Measurements from ENCODE around the gene PNMA6F. TPM values are rescaled to one million over a fixed set of nuclear protein-coding genes. Genes with fewer than 3 reads are reported as not detected.
"Not testable (repeated sequence)": the region's sequence is repeated elsewhere in the genome, so short reads cannot be mapped to it uniquely, and the experiment has no call there.

PNMA6F gene
- total and polyA plus RNA-seq, 2 of the 8 experiments (the other 6 are each of a cell fraction or from before 2014, with no cell fraction given): 0.12 to 0.22 TPM

GRCh38 chrX:153276049-153276448, 45.5 kb downstream of the PNMA6F start:
- CTCF ChIA-PET (ENCODE audit: partially characterized antibody); H3K18ac ChIP-seq (ENCODE audit: extremely low read depth, low read length); H3K27me3 ChIP-seq (replicated peaks in 1 of 4; ENCODE audit: control insufficient read depth in 3 of 4, extremely low read depth in 1 of 4, insufficient read depth in 3 of 4, low read length in 3 of 4); H2BK20ac ChIP-seq (ENCODE audit: low read length); H2BK12ac ChIP-seq (ENCODE audit: low read depth, low read length); H4K20me1 ChIP-seq (replicated peaks in 1 of 2; ENCODE audit: control insufficient read depth in 1 of 2, insufficient read depth in 2 of 2, low read length in 2 of 2); FAIRE-seq; H3K23ac ChIP-seq (ENCODE audit: insufficient read length); H3K9ac ChIP-seq (replicated peaks in 1 of 4; ENCODE audit: extremely low read depth in 1 of 4, low read depth in 3 of 4, low read length in 3 of 4); H3K79me2 ChIP-seq (ENCODE audit: control insufficient read depth in 1 of 2, insufficient read depth in 2 of 2, low read length in 2 of 2); H3K14ac ChIP-seq (ENCODE audit: insufficient read length); H3K23me2 ChIP-seq (ENCODE audit: low read depth, low read length); H3K4me3 ChIP-seq (ENCODE audit: extremely low read depth in 1 of 4, insufficient read depth in 2 of 4, low read depth in 3 of 4, low read length in 4 of 4); H2BK5ac ChIP-seq (ENCODE audit: low read depth, low read length); H2BK15ac ChIP-seq (ENCODE audit: low read length); H4K5ac ChIP-seq (ENCODE audit: insufficient read length, low read depth, low read length); H3K9me3 ChIP-seq (ENCODE audit: insufficient read depth in 2 of 2, low read depth in 1 of 2, low read length in 1 of 2); POLR2A ChIA-PET (ENCODE audit: partially characterized antibody); H2AK5ac ChIP-seq (ENCODE audit: low read depth, low read length); H3K56ac ChIP-seq (replicated peaks; ENCODE audit: insufficient read length, low read depth, low read length); DNase-seq (ENCODE audit: low read depth in 1 of 2, low spot score in 2 of 2); H3K4me2 ChIP-seq (ENCODE audit: insufficient read depth in 1 of 2, low read depth in 2 of 2, low read length in 2 of 2); H3K4me1 ChIP-seq (replicated peaks in 1 of 4; ENCODE audit: control insufficient read depth in 3 of 4, insufficient read depth in 4 of 4, low read length in 3 of 4); H3K27ac ChIP-seq (ENCODE audit: low read depth, low read length); H3K4ac ChIP-seq (replicated peaks; ENCODE audit: insufficient read length, low read depth, low read length); H3K79me1 ChIP-seq (ENCODE audit: low read depth, low read length); H2BK120ac ChIP-seq (replicated peaks; ENCODE audit: low read depth, low read length); H3K36me3 ChIP-seq (ENCODE audit: control insufficient read depth in 2 of 4, insufficient read depth in 4 of 4, low read length in 3 of 4); H4K8ac ChIP-seq (ENCODE audit: extremely low read depth, insufficient read depth, low read length); H4K91ac ChIP-seq (replicated peaks; ENCODE audit: insufficient read length, low read length); H2AFZ ChIP-seq (ENCODE audit: low read length): not testable (repeated sequence)
- 100% methylated on average over 5 of the region's 14 CpGs; no CpG with 5 or more reads in 1 of the 2 experiments for WGBS, 2 experiments (ENCODE audit: extremely low coverage in 1 of 2, insufficient coverage in 1 of 2, insufficient read length in 1 of 2, insufficient replicate concordance in 2 of 2, low coverage in 1 of 2, low lambda C conversion rate in 2 of 2, missing lambda C conversion rate in 1 of 2)

- CTCF ChIA-PET (ENCODE audit: partially characterized antibody); H3K79me1 ChIP-seq (ENCODE audit: low read depth, low read length); H3K4me1 ChIP-seq (replicated peaks in 1 of 4; ENCODE audit: control insufficient read depth in 3 of 4, insufficient read depth in 4 of 4, low read length in 3 of 4); H2BK12ac ChIP-seq (ENCODE audit: low read depth, low read length); H3K4me2 ChIP-seq (ENCODE audit: insufficient read depth in 1 of 2, low read depth in 2 of 2, low read length in 2 of 2); H4K91ac ChIP-seq (replicated peaks; ENCODE audit: insufficient read length, low read length); H2BK5ac ChIP-seq (ENCODE audit: low read depth, low read length); H3K27ac ChIP-seq (ENCODE audit: low read depth, low read length); H3K56ac ChIP-seq (replicated peaks; ENCODE audit: insufficient read length, low read depth, low read length); H3K23ac ChIP-seq (ENCODE audit: insufficient read length); H3K4ac ChIP-seq (replicated peaks; ENCODE audit: insufficient read length, low read depth, low read length); H2AK5ac ChIP-seq (ENCODE audit: low read depth, low read length); H2BK20ac ChIP-seq (ENCODE audit: low read length); H2BK15ac ChIP-seq (ENCODE audit: low read length); FAIRE-seq; H3K9ac ChIP-seq (replicated peaks in 1 of 4; ENCODE audit: extremely low read depth in 1 of 4, low read depth in 3 of 4, low read length in 3 of 4); H4K5ac ChIP-seq (ENCODE audit: insufficient read length, low read depth, low read length); H2AFZ ChIP-seq (ENCODE audit: low read length); H3K23me2 ChIP-seq (ENCODE audit: low read depth, low read length); H3K18ac ChIP-seq (ENCODE audit: extremely low read depth, low read length); H3K27me3 ChIP-seq (replicated peaks in 1 of 4; ENCODE audit: control insufficient read depth in 3 of 4, extremely low read depth in 1 of 4, insufficient read depth in 3 of 4, low read length in 3 of 4); H4K20me1 ChIP-seq (replicated peaks in 1 of 2; ENCODE audit: control insufficient read depth in 1 of 2, insufficient read depth in 2 of 2, low read length in 2 of 2); H2BK120ac ChIP-seq (replicated peaks; ENCODE audit: low read depth, low read length); H3K9me3 ChIP-seq (ENCODE audit: insufficient read depth in 2 of 2, low read depth in 1 of 2, low read length in 1 of 2); H3K4me3 ChIP-seq (ENCODE audit: extremely low read depth in 1 of 4, insufficient read depth in 2 of 4, low read depth in 3 of 4, low read length in 4 of 4); H3K14ac ChIP-seq (ENCODE audit: insufficient read length); H4K8ac ChIP-seq (ENCODE audit: extremely low read depth, insufficient read depth, low read length); DNase-seq (ENCODE audit: low read depth in 1 of 2, low spot score in 2 of 2); H3K79me2 ChIP-seq (ENCODE audit: control insufficient read depth in 1 of 2, insufficient read depth in 2 of 2, low read length in 2 of 2); POLR2A ChIA-PET (ENCODE audit: partially characterized antibody); H3K36me3 ChIP-seq (ENCODE audit: control insufficient read depth in 2 of 4, insufficient read depth in 4 of 4, low read length in 3 of 4): not testable (repeated sequence)
- WGBS, 2 experiments (ENCODE audit: extremely low coverage in 1 of 2, insufficient coverage in 1 of 2, insufficient read length in 1 of 2, insufficient replicate concordance in 2 of 2, low coverage in 1 of 2, low lambda C conversion rate in 2 of 2, missing lambda C conversion rate in 1 of 2): no CpG with 5 or more reads among the region's 16 CpGs
Observed at GRCh38 chrX:153275418-153275817, 46.1 kb downstream of the PNMA6F start.

Data from H1 (cell line).